PFSK-1 (cell line): ENCODE results near the gene CCDC88C.

ENCODE experiments used
- FOXP2 ChIP-seq: optimal IDR thresholded peaks from 2 replicates; pipeline ENCODE3; 2011; ENCODE audit warnings: borderline replicate concordance, control low read depth, inconsistent platforms; ENCODE audit not compliant: insufficient read depth; ENCODE audit errors: extremely low read length, extremely low read depth
- POLR2AphosphoS5 ChIP-seq: IDR thresholded peaks from 2 replicates; pipeline ENCODE4 v1.6.1; 2012; ENCODE audit warnings: low read depth, mild to moderate bottlenecking, control low read depth, low read length, moderate library complexity
- REST ChIP-seq, 2 experiments: IDR thresholded peaks; 2 replicates each; pipeline versions ENCODE4 v1.6.1 to v1.8.0; 2011 to 2012; ENCODE audit warnings: low read depth in 2 of 2, low read length in 2 of 2, control low read depth in 1 of 2, inconsistent platforms in 1 of 2, mild to moderate bottlenecking in 1 of 2, moderate library complexity in 1 of 2; ENCODE audit not compliant: insufficient read depth in 1 of 2
- SIN3A ChIP-seq: IDR thresholded peaks from 2 replicates; pipeline ENCODE4 v1.6.1; 2012; ENCODE audit warnings: mild to moderate bottlenecking, low read length, moderate library complexity, borderline replicate concordance; ENCODE audit not compliant: insufficient read depth
- TAF1 ChIP-seq: IDR thresholded peaks from 2 replicates; pipeline ENCODE4 v1.6.1; 2012; ENCODE audit warnings: low read length, control low read depth, borderline replicate concordance; ENCODE audit not compliant: insufficient read depth

Gene CCDC88C

GRCh38 chr14:91339671-91340369 is 77.8 kb downstream of the CCDC88C start:
- TF ChIP-seq SIN3A (no peak), POLR2AphosphoS5 (no peak), FOXP2 (no peak), REST (IDR thresholded peaks at IDR 0.05; ENCODE audit: insufficient read depth in 1 of 2, low read depth in 2 of 2, low read length in 2 of 2) (no peak), TAF1 (no peak)

- TF ChIP-seq POLR2AphosphoS5 (no peak), SIN3A (no peak), REST (IDR thresholded peaks at IDR 0.05; ENCODE audit: insufficient read depth in 1 of 2, low read depth in 2 of 2, low read length in 2 of 2) (no peak), FOXP2 (no peak), TAF1 (no peak)
These were observed 78.5 kb downstream of the CCDC88C start for GRCh38 chr14:91339076-91339475.

- no peak for TF ChIP-seq SIN3A
- TF ChIP-seq FOXP2 = no peak
- TF ChIP-seq TAF1 = no peak
- no peak for TF ChIP-seq REST (IDR thresholded peaks at IDR 0.05; ENCODE audit: insufficient read depth in 1 of 2, low read depth in 2 of 2, low read length in 2 of 2)
- TF ChIP-seq POLR2AphosphoS5 = no peak
These were observed 79.2 kb downstream of the CCDC88C start for GRCh38 chr14:91338379-91338778.

- TF ChIP-seq FOXP2 (no peak), POLR2AphosphoS5 (no peak), SIN3A (no peak), REST (IDR thresholded peaks at IDR 0.05; ENCODE audit: insufficient read depth in 1 of 2, low read depth in 2 of 2, low read length in 2 of 2) (no peak)
These were observed 79.8 kb downstream of the CCDC88C start for GRCh38 chr14:91337699-91338335.
